H1 (cell line): ENCODE measurements around the gene CDKN1B.

Experiments
- ASH2L ChIP-seq: fragments of 200-600, 300-600 bp; sonication (generic); IDR thresholded peaks from one replicate; pipeline ENCODE4 v1.7.1; 2017; ENCODE audit warnings: low read length
- CEBPB ChIP-seq: IDR thresholded peaks from 2 replicates; pipeline ENCODE4 v1.6.1; 2012; ENCODE audit warnings: low read depth, low read length
- EP300 ChIP-seq, 2 experiments: IDR thresholded peaks; 1 replicate in 1 of 2; 2 replicates in 1 of 2; pipeline ENCODE4 v1.6.1; 2011 to 2012; ENCODE audit warnings: low read depth in 2 of 2, low read length in 2 of 2, mild to moderate bottlenecking in 2 of 2, borderline replicate concordance in 1 of 2, inconsistent platforms in 1 of 2, moderate library complexity in 1 of 2
- FOSL1 ChIP-seq: IDR thresholded peaks from 2 replicates; pipeline ENCODE4 v1.6.1; 2011; ENCODE audit warnings: mild to moderate bottlenecking, low read depth, low read length, moderate library complexity; ENCODE audit not compliant: insufficient read depth
- GTF2F1 ChIP-seq: IDR thresholded peaks from 2 replicates; pipeline ENCODE4 v1.6.1; 2012; ENCODE audit warnings: low read depth, low read length, improper control_type of control experiment, borderline replicate concordance
- HDAC2 ChIP-seq, 2 experiments: fragments of 300-600 bp in 1 of 2; sonication (generic) in 1 of 2; IDR thresholded peaks; 2 replicates each; pipeline ENCODE4 v1.6.1; 2011 to 2012; ENCODE audit warnings: low read depth in 2 of 2, low read length in 2 of 2, mild to moderate bottlenecking in 2 of 2, moderate library complexity in 2 of 2, borderline replicate concordance in 1 of 2, inconsistent platforms in 1 of 2
- POLR2A ChIP-seq, 2 experiments: IDR thresholded peaks; 1 replicate in 1 of 2; 2 replicates in 1 of 2; pipeline ENCODE4 v1.6.1; 2011; ENCODE audit warnings: low read depth in 2 of 2, low read length in 2 of 2, mild to moderate bottlenecking in 2 of 2; ENCODE audit errors: control extremely low read depth in 1 of 2
- POLR2AphosphoS5 ChIP-seq: IDR thresholded peaks from 2 replicates; pipeline ENCODE4 v1.6.1; 2011; ENCODE audit warnings: low read depth, low read length
- POU5F1 ChIP-seq: IDR thresholded peaks from 2 replicates; pipeline ENCODE4 v1.6.1; 2011; ENCODE audit warnings: low read depth, mild to moderate bottlenecking, low read length, moderate library complexity
- RBBP5 ChIP-seq: IDR thresholded peaks from 2 replicates; pipeline ENCODE4 v1.7.1; 2012; ENCODE audit warnings: low read depth, mild to moderate bottlenecking, inconsistent platforms, low read length, moderate library complexity, borderline replicate concordance
- SIRT6 ChIP-seq: IDR thresholded peaks from one replicate; pipeline ENCODE4 v1.7.1; 2012; ENCODE audit warnings: low read length, inconsistent platforms
- SP1 ChIP-seq: IDR thresholded peaks from 2 replicates; pipeline ENCODE4 v1.6.1; 2011; ENCODE audit warnings: low read depth, low read length
- TF ChIP-seq, protein P1 (sequence below), 3 experiments: IDR thresholded peaks; 1 replicate in 2 of 3; 2 replicates in 1 of 3; pipeline versions ENCODE4 v1.5.1 to v1.6.1; 2011; ENCODE audit warnings: low read length in 3 of 3, mild to moderate bottlenecking in 3 of 3, inconsistent platforms in 2 of 3, low read depth in 1 of 3, moderate library complexity in 1 of 3; ENCODE audit not compliant: insufficient read depth in 1 of 3; ENCODE audit errors: control extremely low read depth in 1 of 3

DNA sequence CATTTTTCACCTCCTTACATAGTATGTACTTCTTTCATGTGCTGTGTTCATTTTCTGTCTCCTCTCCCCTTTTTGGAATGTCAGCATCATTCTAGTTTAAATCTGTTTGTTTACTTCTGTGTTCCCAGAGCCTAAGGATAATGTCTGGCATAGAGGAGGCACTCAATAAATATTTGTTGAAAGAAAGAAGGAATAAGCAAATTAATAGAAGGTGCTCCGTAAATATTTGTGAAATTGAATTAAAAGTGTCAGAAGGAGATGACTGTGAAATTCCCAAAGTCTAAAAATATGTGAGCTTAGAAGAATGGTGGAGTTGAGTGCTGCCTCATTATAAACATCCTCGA lies 3.3 kb upstream of the CDKN1B start:
- TF ChIP-seq HDAC2 (IDR thresholded peaks at IDR 0.05; ENCODE audit: borderline replicate concordance in 1 of 2, low read depth in 2 of 2, low read length in 2 of 2): no peak
- TF ChIP-seq EP300 (IDR thresholded peaks at IDR 0.05; ENCODE audit: borderline replicate concordance in 1 of 2, low read depth in 2 of 2, low read length in 2 of 2): no peak
- TF ChIP-seq POU5F1: no peak
- no peak for TF ChIP-seq CEBPB
- TF ChIP-seq GTF2F1: no peak
- no peak for TF ChIP-seq POLR2AphosphoS5
- no peak for TF ChIP-seq SP1
- TF ChIP-seq, protein P1, sequence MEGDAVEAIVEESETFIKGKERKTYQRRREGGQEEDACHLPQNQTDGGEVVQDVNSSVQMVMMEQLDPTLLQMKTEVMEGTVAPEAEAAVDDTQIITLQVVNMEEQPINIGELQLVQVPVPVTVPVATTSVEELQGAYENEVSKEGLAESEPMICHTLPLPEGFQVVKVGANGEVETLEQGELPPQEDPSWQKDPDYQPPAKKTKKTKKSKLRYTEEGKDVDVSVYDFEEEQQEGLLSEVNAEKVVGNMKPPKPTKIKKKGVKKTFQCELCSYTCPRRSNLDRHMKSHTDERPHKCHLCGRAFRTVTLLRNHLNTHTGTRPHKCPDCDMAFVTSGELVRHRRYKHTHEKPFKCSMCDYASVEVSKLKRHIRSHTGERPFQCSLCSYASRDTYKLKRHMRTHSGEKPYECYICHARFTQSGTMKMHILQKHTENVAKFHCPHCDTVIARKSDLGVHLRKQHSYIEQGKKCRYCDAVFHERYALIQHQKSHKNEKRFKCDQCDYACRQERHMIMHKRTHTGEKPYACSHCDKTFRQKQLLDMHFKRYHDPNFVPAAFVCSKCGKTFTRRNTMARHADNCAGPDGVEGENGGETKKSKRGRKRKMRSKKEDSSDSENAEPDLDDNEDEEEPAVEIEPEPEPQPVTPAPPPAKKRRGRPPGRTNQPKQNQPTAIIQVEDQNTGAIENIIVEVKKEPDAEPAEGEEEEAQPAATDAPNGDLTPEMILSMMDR (IDR thresholded peaks at IDR 0.05; ENCODE audit: control extremely low read depth in 1 of 3, insufficient read depth in 1 of 3, low read depth in 1 of 3, low read length in 3 of 3): no peak
- TF ChIP-seq RBBP5: no peak
- no peak for TF ChIP-seq ASH2L
- no peak for TF ChIP-seq POLR2A (IDR thresholded peaks at IDR 0.05; ENCODE audit: control extremely low read depth in 1 of 2, low read depth in 2 of 2, low read length in 2 of 2)
- TF ChIP-seq FOSL1: no peak
- no peak for TF ChIP-seq SIRT6
